ENCODE measurements around the gene TRIM47.
A peak's percentile ranks its signal among the peaks of the same experiment; 100 is the strongest.

TRIM47 gene

GRCh38 chr17:75847614-75848522, 30.5 kb downstream of the TRIM47 start:
- Histone ChIP-seq H3K9me3 (ENCODE audit: control insufficient read depth, low read length) (no peaks in the 10 kb centered on the region), H3K9ac (ENCODE audit: low read length) (no peak overlapping the region), H3K4me1 (ENCODE audit: control insufficient read depth, insufficient read depth, low read length) (peaks cover 49% of the 10 kb centered on the region), H3K27me3 (replicated peaks; ENCODE audit: control insufficient read depth, insufficient read depth, low read length) (no peaks in the 10 kb centered on the region), H3K4me3 (ENCODE audit: low read length) (no peak overlapping the region), H3K36me3 (ENCODE audit: control insufficient read depth, insufficient read depth, low read length, severe bottlenecking) (peaks cover 57% of the 10 kb centered on the region)
- no peak for DNase-seq (ENCODE audit: low read depth)

- no peaks in the 10 kb centered on the region for H3K27me3 ChIP-seq (replicated peaks; ENCODE audit: control insufficient read depth, insufficient read depth, low read length)
- no peaks in the 10 kb centered on the region for H3K9me3 ChIP-seq (ENCODE audit: control insufficient read depth, low read length)
- peaks cover 49% of the 10 kb centered on the region for H3K4me1 ChIP-seq (ENCODE audit: control insufficient read depth, insufficient read depth, low read length)
- no peak for DNase-seq (ENCODE audit: low read depth)
- no peak overlapping the region for H3K4me3 ChIP-seq (ENCODE audit: low read length)
- peaks cover 57% of the 10 kb centered on the region for H3K36me3 ChIP-seq (ENCODE audit: control insufficient read depth, insufficient read depth, low read length, severe bottlenecking)
- no peak overlapping the region for H3K9ac ChIP-seq (ENCODE audit: low read length)
Measured at GRCh38 chr17:75846692-75847613, 31.4 kb downstream of the TRIM47 start.

GRCh38 chr17:75845933-75846691, 32.3 kb downstream of the TRIM47 start:
- peaks cover 44% of the 10 kb centered on the region for H3K4me1 ChIP-seq (ENCODE audit: control insufficient read depth, insufficient read depth, low read length)
- no peak for DNase-seq (ENCODE audit: low read depth)
- no peaks in the 10 kb centered on the region for H3K9me3 ChIP-seq (ENCODE audit: control insufficient read depth, low read length)
- H3K27me3 ChIP-seq (replicated peaks; ENCODE audit: control insufficient read depth, insufficient read depth, low read length) = no peaks in the 10 kb centered on the region
- H3K4me3 ChIP-seq (ENCODE audit: low read length) = no peak overlapping the region
- peak overlapping the region; percentile 8 for H3K9ac ChIP-seq (ENCODE audit: low read length)
- H3K36me3 ChIP-seq (ENCODE audit: control insufficient read depth, insufficient read depth, low read length, severe bottlenecking) = peaks cover 52% of the 10 kb centered on the region

GRCh38 chr17:75845058-75845711, 33.2 kb downstream of the TRIM47 start:
- peaks cover 44% of the 10 kb centered on the region for H3K36me3 ChIP-seq (ENCODE audit: control insufficient read depth, insufficient read depth, low read length, severe bottlenecking)
- no peaks in the 10 kb centered on the region for H3K27me3 ChIP-seq (replicated peaks; ENCODE audit: control insufficient read depth, insufficient read depth, low read length)
- H3K9ac ChIP-seq (ENCODE audit: low read length) = peak overlapping the region; percentile 8
- peak; percentile 61 for DNase-seq (ENCODE audit: low read depth)
- no peaks in the 10 kb centered on the region for H3K9me3 ChIP-seq (ENCODE audit: control insufficient read depth, low read length)
- H3K4me3 ChIP-seq (ENCODE audit: low read length) = no peak overlapping the region
- H3K4me1 ChIP-seq (ENCODE audit: control insufficient read depth, insufficient read depth, low read length) = peaks cover 38% of the 10 kb centered on the region

- Histone ChIP-seq H3K4me3 (ENCODE audit: low read length) (no peak overlapping the region), H3K9ac (ENCODE audit: low read length) (no peak overlapping the region), H3K27me3 (replicated peaks; ENCODE audit: control insufficient read depth, insufficient read depth, low read length) (no peaks in the 10 kb centered on the region), H3K36me3 (ENCODE audit: control insufficient read depth, insufficient read depth, low read length, severe bottlenecking) (peaks cover 38% of the 10 kb centered on the region), H3K4me1 (ENCODE audit: control insufficient read depth, insufficient read depth, low read length) (peaks cover 34% of the 10 kb centered on the region), H3K9me3 (ENCODE audit: control insufficient read depth, low read length) (no peaks in the 10 kb centered on the region)
- no peak for DNase-seq (ENCODE audit: low read depth)
Measured at GRCh38 chr17:75844530-75845057, 33.8 kb downstream of the TRIM47 start.

- peak within 1 kb of the TSS; percentile 8 for H3K9ac ChIP-seq (ENCODE audit: low read length)
- no peak within 1 kb of the TSS for H3K4me3 ChIP-seq (ENCODE audit: low read length)
- peaks cover 31% of the 10 kb centered on the region for H3K36me3 ChIP-seq (ENCODE audit: control insufficient read depth, insufficient read depth, low read length, severe bottlenecking)
- H3K27me3 ChIP-seq (replicated peaks; ENCODE audit: control insufficient read depth, insufficient read depth, low read length) = no peaks in the 10 kb centered on the region
- H3K9me3 ChIP-seq (ENCODE audit: control insufficient read depth, low read length) = no peaks in the 10 kb centered on the region
- no peak for DNase-seq (ENCODE audit: low read depth)
- H3K4me1 ChIP-seq (ENCODE audit: control insufficient read depth, insufficient read depth, low read length) = peaks cover 27% of the 10 kb centered on the region
Measured at GRCh38 chr17:75843577-75844529, 34.5 kb downstream of the TRIM47 start, which contains the start of gene UNC13D. TSS of gene UNC13D (minus strand) at chr17:75844404. CDS start at chr17:75844337, 67 bp downstream.

- DNase-seq (ENCODE audit: low read depth) = no peak
- Histone ChIP-seq H3K4me3 (ENCODE audit: low read length) (no peak overlapping the region), H3K9me3 (ENCODE audit: control insufficient read depth, low read length) (no peaks in the 10 kb centered on the region), H3K36me3 (ENCODE audit: control insufficient read depth, insufficient read depth, low read length, severe bottlenecking) (peaks cover 24% of the 10 kb centered on the region), H3K9ac (ENCODE audit: low read length) (no peak overlapping the region), H3K27me3 (replicated peaks; ENCODE audit: control insufficient read depth, insufficient read depth, low read length) (no peaks in the 10 kb centered on the region), H3K4me1 (ENCODE audit: control insufficient read depth, insufficient read depth, low read length) (peaks cover 19% of the 10 kb centered on the region)
Measured at GRCh38 chr17:75842963-75843576, 35.3 kb downstream of the TRIM47 start.

- Histone ChIP-seq H3K9me3 (ENCODE audit: control insufficient read depth, low read length) (no peaks in the 10 kb centered on the region), H3K27me3 (replicated peaks; ENCODE audit: control insufficient read depth, insufficient read depth, low read length) (no peaks in the 10 kb centered on the region), H3K9ac (ENCODE audit: low read length) (no peak overlapping the region), H3K36me3 (ENCODE audit: control insufficient read depth, insufficient read depth, low read length, severe bottlenecking) (peaks cover 17% of the 10 kb centered on the region), H3K4me1 (ENCODE audit: control insufficient read depth, insufficient read depth, low read length) (peaks cover 17% of the 10 kb centered on the region), H3K4me3 (ENCODE audit: low read length) (no peak overlapping the region)
- no peak for DNase-seq (ENCODE audit: low read depth)
Measured at GRCh38 chr17:75842411-75842810, 36.0 kb downstream of the TRIM47 start.

- Histone ChIP-seq H3K27me3 (replicated peaks; ENCODE audit: control insufficient read depth, insufficient read depth, low read length) (no peaks in the 10 kb centered on the region), H3K4me3 (ENCODE audit: low read length) (no peak overlapping the region), H3K9ac (ENCODE audit: low read length) (no peak overlapping the region), H3K9me3 (ENCODE audit: control insufficient read depth, low read length) (no peaks in the 10 kb centered on the region), H3K4me1 (ENCODE audit: control insufficient read depth, insufficient read depth, low read length) (peaks cover 11% of the 10 kb centered on the region), H3K36me3 (ENCODE audit: control insufficient read depth, insufficient read depth, low read length, severe bottlenecking) (peaks cover 1% of the 10 kb centered on the region)
- DNase-seq (ENCODE audit: low read depth) = no peak
Measured at GRCh38 chr17:75840799-75841164, 37.6 kb downstream of the TRIM47 start.

All from adipocyte (in vitro differentiated cells).